GM10248 (cell line): ENCODE results near the gene LSS.

ENCODE experiments used
- CTCF ChIA-PET: fragments of 300-600 bp; sonication (Branson Sonifier 250); formaldehyde crosslinking; extraction: SDS; loops from one replicate; lab custom pipeline; 2021; ENCODE audit warnings: antibody characterized with exemption; lab: Yijun Ruan, JAX
- POLR2A ChIA-PET: fragments of 350-650 bp; sonication (Branson Sonifier 250); formaldehyde crosslinking; extraction: SDS; loops from one replicate; lab custom pipeline; 2020; ENCODE audit warnings: antibody characterized with exemption; lab: Yijun Ruan, JAX
- DNase-seq: peaks from one replicate; pipeline ENCODE4 v3.0.0; 2012; ENCODE audit errors: extremely low spot score
- CTCF ChIP-seq: IDR thresholded peaks from 2 replicates; pipeline ENCODE4 v1.5.1; 2012; ENCODE audit warnings: mild to moderate bottlenecking, low read depth; ENCODE audit errors: extremely low read depth, missing control alignments, control extremely low read depth

The LSS gene

GRCh38 chr21:46191686-46192575 is 36.6 kb downstream of the LSS start:
- POLR2A ChIA-PET = no interaction called here
- no peak for TF ChIP-seq CTCF
- CTCF ChIA-PET = interaction anchor here (0.8 to 1.0 kb wide), 2 partner anchors 23 to 33 kb away, joined by 3 read pairs; no protein-coding TSS in a partner anchor
- DNase-seq = no peak

- TF ChIP-seq CTCF = no peak
- ChIA-PET POLR2A (no interaction called here), CTCF (interaction anchor here (0.8 to 1.0 kb wide), 2 partner anchors 23 to 34 kb away, joined by 3 read pairs; no protein-coding TSS in a partner anchor)
- DNase-seq = no peak
Measured at GRCh38 chr21:46191257-46191685, 37.3 kb downstream of the LSS start.

GRCh38 chr21:46190491-46191131 is 38.0 kb downstream of the LSS start:
- POLR2A ChIA-PET = interaction anchor here (0.8 kb wide), 1 partner anchor 201 kb away, joined by 3 read pairs; no protein-coding TSS in a partner anchor
- CTCF ChIA-PET = interaction anchor here (0.7 to 0.8 kb wide), 2 partner anchors 29 to 34 kb away, joined by 3 to 4 read pairs; no protein-coding TSS in a partner anchor
- TF ChIP-seq CTCF = no peak
- DNase-seq = no peak

GRCh38 chr21:46189959-46190490 is 38.5 kb downstream of the LSS start:
- ChIA-PET CTCF (interaction anchor here (0.7 kb wide), 1 partner anchor 30 kb away, joined by 4 read pairs; no protein-coding TSS in a partner anchor), POLR2A (interaction anchor here (0.8 kb wide), 1 partner anchor 201 kb away, joined by 3 read pairs; no protein-coding TSS in a partner anchor)
- DNase-seq = no peak
- no peak for TF ChIP-seq CTCF

- POLR2A ChIA-PET = no interaction called here
- DNase-seq = no peak
- TF ChIP-seq CTCF = no peak
- CTCF ChIA-PET = interaction anchor here (0.7 kb wide), 1 partner anchor 31 kb away, joined by 4 read pairs; no protein-coding TSS in a partner anchor
Measured at GRCh38 chr21:46189213-46189958, 39.2 kb downstream of the LSS start.
